ENCODE measurements around the gene TAS1R2.

TAS1R2 gene

DNA sequence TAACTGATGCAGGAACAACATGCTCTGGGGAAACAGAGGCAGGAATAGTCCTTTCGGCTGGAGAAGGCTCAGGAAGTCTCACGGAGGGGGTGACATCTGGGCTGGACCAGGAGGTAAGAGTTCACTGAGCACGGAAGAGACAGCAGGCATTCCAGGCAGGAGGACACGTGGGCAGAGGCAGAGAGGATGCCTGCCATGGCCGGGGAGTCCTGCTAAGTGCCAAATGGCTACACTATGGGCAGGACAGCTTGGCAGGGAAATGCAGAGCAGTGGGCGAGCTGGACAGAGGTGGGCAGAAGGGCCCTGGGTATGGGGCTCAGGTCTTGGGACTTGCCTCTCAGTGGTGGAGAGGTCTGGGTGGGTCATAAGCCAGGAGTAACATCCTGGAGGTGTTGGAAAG is 25.3 kb upstream of the TAS1R2 start:
- in situ Hi-C loops (cut with HindIII; ENCODE audit: low sequenced_read_pairs), result no loop called here

DNA sequence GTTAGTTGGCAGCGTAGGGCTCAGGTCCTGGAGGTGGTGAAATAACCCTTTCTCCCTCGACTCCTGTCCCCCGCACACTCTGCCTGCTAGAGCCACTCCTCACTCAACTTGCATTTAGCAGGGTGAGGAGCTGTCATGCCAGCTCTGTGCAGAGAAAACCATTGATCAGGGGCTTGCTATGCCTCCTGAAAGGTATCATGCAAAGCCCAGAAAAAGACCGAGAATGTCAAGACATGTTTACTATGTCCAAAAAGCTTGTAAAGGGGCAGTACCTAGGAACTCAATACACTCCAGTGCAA is 24.9 kb upstream of the TAS1R2 start:
- in situ Hi-C loops (cut with HindIII; ENCODE audit: low sequenced_read_pairs), result no loop called here

GRCh38 chr1:18883636-18884418 is 24.4 kb upstream of the TAS1R2 start:
- in situ Hi-C loops (cut with HindIII; ENCODE audit: low sequenced_read_pairs), result no loop called here

DNA sequence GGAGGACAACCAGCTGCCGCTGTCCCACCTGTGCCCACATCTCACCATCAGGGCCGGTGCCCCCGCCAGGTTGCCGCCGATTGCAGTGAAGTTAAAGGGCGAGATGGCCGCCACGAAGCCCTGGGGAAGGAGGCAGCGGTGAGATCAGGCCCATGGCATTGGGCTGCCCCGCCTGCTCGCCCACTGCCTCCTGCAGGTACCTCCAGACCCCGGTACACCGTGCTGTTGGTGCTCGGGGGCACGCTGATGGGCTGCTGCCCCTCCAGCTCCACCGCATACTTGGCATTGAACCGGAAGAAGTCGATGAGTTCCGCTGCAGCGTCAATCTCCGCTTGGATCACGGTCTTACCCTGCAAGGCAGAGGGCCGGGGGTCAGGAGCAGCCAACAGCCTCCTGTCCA is 23.6 kb upstream of the TAS1R2 start:
- in situ Hi-C loops (cut with HindIII; ENCODE audit: low sequenced_read_pairs), result no loop called here

DNA sequence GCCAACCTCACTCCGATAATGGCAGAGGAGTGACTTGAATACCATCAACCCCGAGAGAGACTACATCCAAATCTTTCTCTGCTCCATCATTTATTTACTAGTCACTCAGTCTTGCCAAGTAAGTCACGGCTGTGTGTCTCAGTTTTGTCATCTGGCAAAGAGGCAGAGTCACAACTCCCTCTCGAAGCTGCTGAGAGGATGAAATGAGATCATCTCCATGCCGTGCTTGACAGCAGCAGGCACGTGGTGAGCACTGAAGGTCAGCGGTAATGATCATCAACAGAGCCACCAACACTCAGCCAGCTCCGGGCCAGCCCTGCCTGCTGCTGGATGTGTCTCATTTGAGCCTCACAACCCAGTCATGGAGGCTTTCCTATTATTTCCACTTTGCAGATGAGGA is 23.0 kb upstream of the TAS1R2 start:
- in situ Hi-C loops (cut with HindIII; ENCODE audit: low sequenced_read_pairs), result no loop called here

DNA sequence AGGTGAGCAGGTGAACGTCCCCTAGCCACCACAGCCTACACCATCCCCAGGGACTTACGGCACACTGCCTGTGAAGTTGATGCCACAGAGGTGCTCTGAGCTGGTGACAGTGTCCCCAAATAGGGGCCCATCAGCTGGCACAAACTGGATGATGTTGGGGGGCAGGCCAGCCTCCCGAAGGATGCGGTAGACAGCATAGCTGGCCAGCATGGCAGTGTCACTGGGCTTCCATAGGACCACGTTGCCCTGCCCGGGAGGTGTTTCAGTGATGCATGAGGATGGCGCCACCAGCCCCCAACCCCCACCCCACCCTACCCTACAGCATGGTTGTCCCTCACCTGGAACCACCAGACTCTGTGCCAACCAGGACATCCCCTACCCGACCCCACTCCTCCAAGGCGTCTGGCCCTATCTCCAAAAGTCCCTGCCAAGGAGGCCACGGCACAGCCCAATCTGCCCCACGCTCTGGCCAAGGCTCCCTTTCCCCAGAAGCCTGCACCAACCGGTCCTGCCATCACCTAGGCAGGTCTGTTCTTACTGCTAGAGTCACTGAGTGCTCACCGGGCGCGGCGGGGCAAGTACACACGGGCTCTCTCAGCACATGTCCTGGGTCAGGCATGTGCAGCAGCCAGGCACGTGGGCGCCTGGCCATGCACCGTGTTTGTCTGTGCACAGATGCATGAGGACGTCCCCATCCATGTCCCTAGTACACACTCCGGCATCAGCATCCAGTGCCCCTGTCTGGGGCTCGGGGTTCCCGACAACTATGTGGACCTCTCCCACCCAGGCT is 22.4 kb upstream of the TAS1R2 start:
- in situ Hi-C loops (cut with HindIII; ENCODE audit: low sequenced_read_pairs), result no loop called here

DNA sequence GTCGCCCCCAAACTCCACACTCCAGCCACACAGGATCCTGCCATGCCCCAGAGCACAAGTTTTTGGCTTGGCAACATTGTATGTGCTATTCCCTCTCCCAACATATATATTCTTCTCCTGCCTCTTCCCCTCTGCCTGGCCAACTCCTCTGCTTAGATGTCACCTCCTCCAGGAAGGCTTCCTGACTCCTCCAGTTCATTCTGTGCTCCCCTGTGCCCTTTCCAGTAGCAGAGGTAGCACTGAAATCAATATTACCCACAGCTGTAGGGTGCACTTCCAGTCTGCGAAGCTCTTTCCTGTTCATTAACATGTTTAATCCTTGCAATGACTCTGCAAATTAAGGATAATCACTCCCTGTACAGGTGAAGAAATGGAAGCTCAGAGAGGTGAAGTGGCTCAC is 21.7 kb upstream of the TAS1R2 start:
- in situ Hi-C loops (cut with HindIII; ENCODE audit: low sequenced_read_pairs), result no loop called here

DNA sequence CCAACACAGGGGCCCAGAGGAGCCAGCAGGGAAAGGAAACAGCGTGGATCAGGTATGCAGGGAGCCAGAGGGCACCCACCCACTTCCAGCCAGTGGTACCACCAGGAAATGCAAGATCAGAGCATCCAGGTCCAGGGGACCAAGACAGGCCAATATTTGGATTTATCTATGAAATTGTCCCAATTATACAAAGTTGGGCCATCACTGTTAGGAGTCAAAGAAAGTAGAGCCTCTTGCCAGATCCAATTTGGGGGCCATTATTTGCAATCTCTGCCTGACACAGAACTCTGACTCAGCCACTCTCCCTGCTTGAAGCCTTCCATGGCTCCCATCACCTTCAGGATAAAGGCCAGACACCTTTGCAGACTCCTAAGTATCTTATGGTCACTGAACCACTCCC is 21.1 kb upstream of the TAS1R2 start:
- in situ Hi-C loops (cut with HindIII; ENCODE audit: low sequenced_read_pairs), result no loop called here

DNA sequence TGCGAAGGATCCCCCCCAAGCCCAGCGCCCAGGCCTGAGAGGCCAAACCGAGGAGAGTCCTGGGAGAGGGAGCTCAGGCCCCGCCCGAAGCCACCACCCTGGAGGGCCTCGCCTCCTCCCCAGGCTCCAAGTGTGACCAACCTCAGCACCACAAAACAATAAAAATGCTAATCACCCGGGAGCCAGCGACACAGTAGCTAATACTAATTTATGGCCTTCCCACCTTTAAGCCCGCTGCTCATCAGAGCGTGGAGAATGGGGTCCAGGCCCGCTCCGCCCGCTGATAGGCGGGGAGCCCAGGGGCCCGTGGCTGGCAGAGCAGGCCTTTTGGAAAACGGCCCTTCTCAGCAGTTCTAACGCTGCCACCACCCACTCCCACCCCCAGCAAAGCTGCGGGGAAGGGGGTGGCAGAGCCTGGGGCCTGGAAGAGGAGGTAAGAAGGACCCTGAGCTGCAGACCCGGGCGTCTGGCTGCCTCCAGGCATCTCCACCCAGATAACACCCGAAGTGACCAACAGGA is 20.4 kb upstream of the TAS1R2 start:
- in situ Hi-C loops (cut with HindIII; ENCODE audit: low sequenced_read_pairs), result no loop called here

- in situ Hi-C loops (cut with HindIII; ENCODE audit: low sequenced_read_pairs), result no loop called here
Measured at GRCh38 chr1:18879215-18879790, 19.8 kb upstream of the TAS1R2 start.

GRCh38 chr1:18878538-18879214 is 19.2 kb upstream of the TAS1R2 start:
- in situ Hi-C loops (cut with HindIII; ENCODE audit: low sequenced_read_pairs), result no loop called here

- in situ Hi-C loops (cut with HindIII; ENCODE audit: low sequenced_read_pairs), result no loop called here
Measured at GRCh38 chr1:18877282-18877681, 17.8 kb upstream of the TAS1R2 start.

- in situ Hi-C loops (cut with HindIII; ENCODE audit: low sequenced_read_pairs), result no loop called here
Measured at GRCh38 chr1:18876210-18876609, 16.8 kb upstream of the TAS1R2 start.

- in situ Hi-C loops (cut with HindIII; ENCODE audit: low sequenced_read_pairs), result no loop called here
Measured at GRCh38 chr1:18875796-18876128, 16.3 kb upstream of the TAS1R2 start.

- in situ Hi-C loops (cut with HindIII; ENCODE audit: low sequenced_read_pairs), result no loop called here
Measured at GRCh38 chr1:18875107-18875795, 15.8 kb upstream of the TAS1R2 start.

DNA sequence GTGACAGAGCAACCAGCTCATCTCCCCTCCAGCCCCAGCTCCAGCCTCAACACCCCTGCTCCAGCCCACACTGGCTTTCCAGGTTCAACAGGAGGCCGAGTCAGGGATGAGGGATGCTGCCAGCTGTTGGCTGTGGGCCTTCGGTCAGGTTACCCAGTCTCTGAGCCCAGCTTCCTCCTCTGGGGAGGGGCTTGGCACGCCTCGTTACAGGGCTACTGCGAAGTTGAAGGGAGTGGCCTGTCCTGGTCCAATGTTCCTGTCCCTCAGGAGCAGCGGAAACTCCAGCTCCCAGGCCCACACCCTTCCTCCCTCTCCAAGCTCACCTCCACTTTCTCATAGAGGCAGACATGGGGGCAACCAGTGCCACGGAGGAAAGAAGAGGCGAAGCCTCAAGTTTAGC is 15.1 kb upstream of the TAS1R2 start:
- in situ Hi-C loops (cut with HindIII; ENCODE audit: low sequenced_read_pairs), result no loop called here

DNA sequence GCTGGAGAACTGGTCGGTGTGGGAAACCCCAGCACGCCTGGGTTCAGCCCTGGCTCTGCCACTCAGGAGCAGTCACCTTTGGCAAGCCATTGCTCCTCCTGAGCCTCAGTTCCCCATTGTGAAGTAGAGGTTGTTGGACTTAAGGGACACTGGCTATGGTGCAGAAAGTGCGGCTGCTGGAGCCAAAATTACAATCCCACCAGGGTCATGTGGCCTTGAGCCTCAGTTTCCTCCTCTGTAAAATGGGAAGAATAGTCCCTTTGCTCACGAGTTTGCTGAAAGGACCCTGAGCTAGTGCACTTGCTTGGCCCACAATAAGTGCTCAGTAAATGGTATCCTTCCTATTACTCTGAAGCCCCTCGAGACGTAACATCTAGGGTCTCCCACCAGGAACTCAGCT is 14.6 kb upstream of the TAS1R2 start:
- in situ Hi-C loops (cut with HindIII; ENCODE audit: low sequenced_read_pairs), result no loop called here

DNA sequence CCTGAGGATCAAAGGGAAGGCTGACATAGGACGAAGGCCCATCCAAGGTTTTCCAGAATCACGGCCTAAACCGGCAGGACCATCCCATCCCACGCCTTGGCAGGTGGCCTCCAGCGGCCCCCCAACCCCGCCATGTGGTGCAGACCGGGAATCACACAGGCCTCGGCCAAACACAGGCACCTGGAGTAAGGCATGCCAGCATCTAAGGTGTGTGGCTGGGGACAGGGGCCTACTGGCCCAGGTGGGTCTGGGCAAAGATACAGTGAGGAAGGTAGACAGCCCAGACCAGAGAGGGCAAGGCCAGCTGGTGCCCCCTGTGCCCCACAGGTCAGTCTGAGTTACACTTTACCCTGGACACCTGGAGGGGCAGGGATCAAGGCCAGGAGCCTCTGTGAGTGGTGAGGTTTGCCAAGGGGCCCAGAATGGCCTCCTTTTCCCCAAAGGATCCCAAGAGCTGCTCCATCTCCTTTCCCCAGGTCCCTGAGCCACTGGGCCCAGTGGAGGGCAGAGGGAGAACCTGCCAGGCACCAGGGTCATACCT is 12.7 kb upstream of the TAS1R2 start:
- in situ Hi-C loops (cut with HindIII; ENCODE audit: low sequenced_read_pairs), result no loop called here

GRCh38 chr1:18871401-18872070 is 12.1 kb upstream of the TAS1R2 start:
- in situ Hi-C loops (cut with HindIII; ENCODE audit: low sequenced_read_pairs), result no loop called here

- in situ Hi-C loops (cut with HindIII; ENCODE audit: low sequenced_read_pairs), result no loop called here
Measured at GRCh38 chr1:18870957-18871356, 11.5 kb upstream of the TAS1R2 start.
